Measurements from ENCODE around the gene MTUS2.

MTUS2 gene

DNA sequence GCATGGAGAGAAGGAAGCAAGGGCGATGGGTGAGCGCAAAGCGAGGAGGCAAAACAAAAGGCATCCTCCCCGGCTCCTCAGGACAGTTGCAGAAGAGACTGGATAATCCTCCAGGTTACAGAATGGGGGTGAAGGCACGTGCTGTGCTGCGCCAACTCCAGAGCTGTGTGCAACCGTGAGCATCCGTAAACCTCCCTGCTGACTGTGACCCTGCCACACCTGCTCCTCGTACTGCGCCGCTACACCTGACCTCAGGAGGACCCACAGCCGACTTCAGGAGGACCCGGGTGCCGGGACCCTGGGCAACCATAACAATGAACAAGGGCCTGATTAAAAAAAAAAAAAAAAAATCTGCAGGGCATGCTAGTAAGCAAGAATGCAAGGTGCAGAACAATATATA, 706.6 kb downstream of the MTUS2 start:
- no peak for DNase-seq (ENCODE audit: low read depth)

DNA sequence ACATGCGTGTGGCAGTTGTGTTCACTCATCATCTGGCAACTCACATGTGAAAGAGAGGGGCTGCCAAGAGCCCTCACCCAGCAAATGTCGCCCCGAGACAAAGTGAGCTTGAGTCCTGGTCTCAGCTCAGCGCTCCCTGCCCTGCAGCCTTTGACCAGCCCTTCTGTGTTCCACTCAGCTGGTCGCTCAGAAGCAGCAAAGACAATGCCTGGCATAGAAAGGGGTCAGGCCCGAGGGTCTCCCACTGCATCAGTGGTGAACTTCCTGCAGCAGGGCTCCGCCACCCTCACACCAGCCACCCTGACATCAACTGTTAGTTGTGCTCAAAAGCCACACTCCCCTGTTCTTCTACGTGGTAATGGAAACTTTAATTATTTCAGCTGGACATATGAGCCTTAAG, 707.4 kb downstream of the MTUS2 start:
- no peak for DNase-seq (ENCODE audit: low read depth)

DNA sequence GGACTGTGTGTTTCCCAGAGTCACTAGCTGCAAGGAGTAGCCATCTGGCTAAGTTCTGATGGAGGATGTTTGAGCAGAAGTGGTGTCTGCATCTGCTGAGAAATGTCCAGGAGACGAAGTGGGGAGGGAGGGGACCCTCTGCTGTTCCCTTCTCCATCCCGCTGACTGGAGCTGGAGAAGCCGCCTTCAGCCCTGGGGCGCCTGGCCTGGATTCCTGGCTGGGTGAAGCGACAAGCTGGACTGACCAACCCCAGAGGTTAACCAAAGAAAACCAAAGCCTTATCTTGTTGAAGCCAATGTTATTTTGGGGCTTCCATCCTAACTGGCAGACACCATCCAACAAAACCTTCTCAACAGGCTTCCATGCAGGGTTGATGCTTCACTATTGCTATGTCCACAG, 707.8 kb downstream of the MTUS2 start:
- DNase-seq (ENCODE audit: low read depth) = no peak

DNA sequence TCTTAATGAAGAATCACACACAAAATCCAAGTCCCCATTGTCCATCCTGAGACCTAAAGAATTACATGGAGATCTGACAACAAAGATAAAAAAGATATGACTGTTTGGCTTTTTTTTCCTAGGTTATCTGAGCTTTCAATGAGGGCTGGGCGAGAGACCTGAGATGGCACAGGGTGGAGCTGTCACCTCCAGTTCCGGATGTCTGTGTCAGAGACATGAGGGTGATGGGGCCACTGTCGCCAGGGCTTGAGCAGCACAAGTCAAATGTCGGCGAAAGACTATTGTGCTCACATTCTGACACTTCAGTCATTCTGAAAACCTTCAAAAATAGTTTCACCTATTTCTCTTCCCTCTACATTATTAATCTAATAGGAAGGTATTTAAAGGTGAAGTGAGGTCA, 709.6 kb downstream of the MTUS2 start:
- DNase-seq (ENCODE audit: low read depth) = no peak

DNA sequence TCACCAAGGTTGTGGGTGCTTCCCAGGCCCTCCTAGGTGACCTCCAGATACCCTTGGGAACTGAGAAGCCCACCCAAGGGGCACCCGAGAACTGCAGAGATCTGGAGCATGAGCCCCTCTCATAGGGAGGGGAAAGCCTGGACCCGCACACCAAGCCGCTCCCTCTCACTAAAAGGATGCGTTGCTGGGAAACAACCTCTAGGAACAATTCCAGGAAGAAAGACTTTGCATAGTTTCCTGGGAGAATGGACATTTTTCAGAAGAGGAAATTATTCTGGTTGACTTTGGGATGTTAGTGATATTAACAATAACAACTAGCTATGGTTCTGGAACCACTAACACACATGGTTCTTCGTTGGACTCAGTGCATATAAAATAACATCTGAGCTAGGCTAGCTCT, 710.8 kb downstream of the MTUS2 start:
- no peak for DNase-seq (ENCODE audit: low read depth)

DNA sequence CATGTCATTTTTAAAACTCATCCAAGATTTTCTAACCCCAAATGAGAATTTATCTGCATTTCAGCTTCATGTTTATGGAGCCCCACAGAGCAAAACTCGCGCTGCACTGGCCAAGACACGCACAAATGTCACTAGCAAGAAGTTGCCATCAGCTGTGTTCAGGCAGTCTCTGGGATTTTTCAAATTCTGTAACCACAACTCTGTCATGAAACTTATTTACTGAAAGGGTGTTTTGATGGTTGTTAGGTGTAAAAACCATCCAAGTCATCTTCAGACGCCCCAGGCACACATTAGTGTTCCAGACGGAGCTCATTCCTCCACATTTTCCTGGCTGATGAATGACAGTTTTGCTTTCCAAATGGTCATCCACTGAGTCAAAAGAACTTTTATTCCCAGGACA, 712.0 kb downstream of the MTUS2 start:
- DNase-seq (ENCODE audit: low read depth) = no peak

DNA sequence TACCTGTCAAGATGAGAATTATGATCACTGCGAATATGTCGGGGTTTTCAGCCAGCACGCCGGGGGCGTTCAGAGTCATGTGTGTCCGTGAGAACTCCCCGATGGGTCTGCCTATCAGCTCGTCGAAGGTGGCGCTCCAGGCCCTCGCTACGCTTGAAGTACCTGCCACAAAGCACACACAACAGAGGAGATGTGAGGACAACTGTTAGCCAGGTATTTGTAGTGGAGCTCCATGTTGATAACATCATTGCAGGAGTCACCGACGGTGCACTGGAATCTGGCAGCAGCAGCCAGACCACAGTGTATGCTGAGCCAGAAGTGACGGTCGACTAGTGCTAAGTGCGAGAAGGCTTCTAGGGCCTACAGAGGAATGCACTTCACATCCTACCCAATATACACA, 712.7 kb downstream of the MTUS2 start:
- no peak for DNase-seq (ENCODE audit: low read depth)

DNA sequence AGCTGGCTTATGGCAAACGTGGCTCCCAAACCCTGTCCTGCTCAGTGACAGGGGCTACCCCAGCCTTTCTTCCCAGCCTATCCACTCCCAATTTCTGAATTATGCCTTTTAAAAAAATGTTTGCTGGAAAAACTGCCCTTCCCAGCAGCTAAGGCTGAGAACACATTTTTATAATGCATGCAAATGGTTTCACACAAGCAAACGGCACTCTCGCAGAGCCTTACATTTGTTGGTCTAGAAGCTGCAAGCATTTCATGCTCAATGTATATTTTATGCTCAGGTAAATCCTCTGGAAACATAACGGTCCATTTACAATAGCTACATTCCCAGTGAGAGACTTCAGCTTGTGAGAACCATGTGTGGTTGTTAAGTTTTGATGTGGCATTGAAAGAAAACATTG, 713.9 kb downstream of the MTUS2 start:
- DNase-seq (ENCODE audit: low read depth) = no peak

DNA sequence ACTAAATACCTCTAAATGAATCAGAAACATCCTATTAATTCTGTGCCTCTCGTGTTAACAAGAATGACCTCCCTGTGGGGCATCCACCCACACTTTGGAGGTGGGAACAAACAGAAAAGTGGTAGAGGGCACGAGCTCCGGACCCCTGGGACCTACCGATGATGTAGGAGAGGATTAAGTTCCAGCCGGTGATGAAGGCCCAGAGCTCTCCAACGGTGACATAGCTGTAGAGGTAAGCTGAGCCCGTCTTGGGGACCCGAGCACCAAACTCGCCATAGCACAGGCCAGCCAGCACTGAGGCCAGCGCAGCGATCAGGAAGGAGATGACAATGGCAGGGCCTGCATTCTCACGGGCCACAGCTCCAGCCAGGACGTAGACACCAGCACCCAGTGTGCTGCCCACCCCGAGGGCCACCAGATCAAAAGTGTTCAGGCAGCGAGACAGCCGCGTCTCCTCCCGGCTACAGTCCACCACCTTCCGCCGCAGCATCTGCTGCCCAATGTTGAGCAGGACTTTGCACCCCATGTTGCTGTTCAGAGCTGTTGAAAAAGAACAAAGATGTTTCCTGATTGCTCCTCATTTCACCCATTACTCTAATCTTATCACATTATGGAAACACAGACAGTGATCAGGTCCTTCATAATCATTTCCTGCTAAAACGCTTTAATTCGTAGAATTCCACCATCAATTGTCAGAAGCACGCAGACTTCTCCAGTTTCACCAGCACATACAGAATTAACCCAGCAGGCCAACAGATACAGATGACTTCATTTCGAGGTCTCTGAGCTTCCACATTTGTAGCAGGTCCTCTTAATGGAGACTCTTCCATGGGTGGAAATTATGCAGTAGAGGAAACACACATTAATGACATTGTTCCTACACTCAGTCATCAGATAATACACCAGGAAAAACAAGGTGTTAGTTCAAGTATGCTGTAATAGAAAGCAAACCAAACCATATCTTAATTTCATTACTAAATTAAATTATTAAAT, 715.8 kb downstream of the MTUS2 start:
- no peak for DNase-seq (ENCODE audit: low read depth)

DNA sequence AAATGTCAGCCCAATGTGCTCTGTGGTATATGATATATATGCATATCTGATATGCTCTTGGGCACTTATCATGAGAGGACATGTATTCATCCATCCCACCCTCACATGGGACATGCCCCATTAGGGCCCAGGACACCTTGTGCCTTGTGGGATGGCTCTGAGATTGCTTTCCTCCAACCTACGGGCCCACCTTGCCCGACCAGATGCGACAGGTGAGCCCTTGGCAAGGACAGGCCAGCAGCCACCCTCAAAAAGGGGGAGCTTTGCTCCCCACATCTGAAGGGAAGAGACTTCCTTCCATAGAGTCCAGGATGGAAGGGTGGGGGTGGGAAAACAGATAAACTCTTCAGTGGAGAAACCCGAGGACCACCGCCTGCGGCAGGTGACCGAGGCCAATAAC, 716.7 kb downstream of the MTUS2 start:
- DNase-seq (ENCODE audit: low read depth) = no peak

DNA sequence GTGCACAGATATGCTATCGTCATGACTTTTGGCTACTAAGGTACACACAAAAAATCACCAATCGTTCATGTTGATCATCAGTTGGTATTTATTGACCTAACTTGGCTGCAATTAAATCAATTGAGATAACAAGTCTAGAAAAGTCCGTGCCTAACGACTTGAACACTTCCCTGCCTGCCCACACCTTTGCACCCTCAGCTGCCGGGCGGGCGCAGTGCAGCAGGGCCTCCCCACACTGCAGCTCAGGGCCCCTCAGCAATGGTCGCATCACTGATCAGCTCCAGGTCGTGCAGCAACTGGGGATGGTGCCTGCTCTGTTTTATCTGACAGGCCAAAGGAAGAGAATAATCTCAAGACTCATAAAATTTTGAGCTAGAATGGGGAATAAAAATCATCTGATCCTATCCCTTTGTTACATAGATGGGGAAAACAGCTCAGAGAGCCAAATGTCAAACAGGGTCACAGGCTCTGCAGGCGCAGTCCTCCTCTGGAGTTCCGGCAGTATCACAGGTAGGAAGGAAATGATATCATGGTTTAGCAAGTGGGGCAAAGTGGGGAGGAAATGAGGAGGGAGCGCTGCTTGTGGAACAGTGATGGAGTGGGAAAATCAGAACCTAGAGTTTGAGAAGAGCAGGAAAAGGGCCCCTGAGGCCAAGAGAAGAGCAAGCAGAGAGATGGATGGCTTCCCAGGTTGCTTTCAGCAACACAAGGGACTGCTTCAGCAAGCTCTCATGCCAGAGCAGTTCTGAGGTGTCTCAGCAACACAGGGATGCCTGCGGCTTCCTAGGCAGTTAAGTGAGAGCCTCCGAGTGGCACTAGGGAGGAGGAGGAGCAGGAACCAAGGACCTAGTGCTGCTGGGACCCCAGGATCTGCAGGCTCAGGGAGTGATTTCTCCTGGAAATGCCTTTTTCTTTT, 717.9 kb downstream of the MTUS2 start:
- DNase-seq (ENCODE audit: low read depth) = no peak

DNA sequence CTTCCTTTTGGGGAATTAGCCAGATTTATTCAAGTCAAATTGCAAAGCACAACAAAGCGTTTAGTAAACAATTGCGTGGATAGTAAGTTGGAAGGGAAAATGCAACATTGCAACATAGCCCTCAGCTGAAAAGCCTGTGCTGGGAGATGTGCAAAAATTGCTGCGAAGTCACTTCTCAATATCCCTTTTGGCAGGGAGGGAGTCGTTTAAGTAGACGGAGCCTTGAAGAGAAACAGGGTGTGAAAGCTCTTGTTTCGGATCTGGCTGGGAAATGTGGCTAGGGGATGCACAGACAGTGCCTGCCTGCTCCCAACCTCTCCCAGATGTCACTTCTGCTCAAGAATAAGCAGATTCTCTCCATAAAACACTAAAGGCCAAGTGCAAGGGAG, 718.5 kb downstream of the MTUS2 start:
- no peak for DNase-seq (ENCODE audit: low read depth)

DNA sequence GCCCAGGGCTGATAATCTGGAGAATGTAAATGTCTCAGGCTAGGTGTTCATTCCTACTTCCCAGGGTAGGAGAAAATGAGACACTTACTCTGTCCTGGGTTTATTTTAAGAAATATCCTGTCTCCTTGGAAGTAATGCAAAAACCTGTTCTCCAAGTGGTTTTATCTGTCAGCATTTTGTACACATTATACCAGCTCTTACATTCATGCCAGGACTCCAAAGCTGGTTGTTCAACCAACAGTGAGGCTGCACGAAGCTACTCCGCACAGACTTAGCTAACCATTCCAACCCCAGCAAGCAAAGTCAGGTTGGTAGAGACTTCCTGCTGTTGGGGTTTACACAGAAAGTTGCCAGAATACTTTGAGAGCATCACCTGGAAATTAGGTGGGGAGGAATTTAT, 719.7 kb downstream of the MTUS2 start:
- no peak for DNase-seq (ENCODE audit: low read depth)

DNA sequence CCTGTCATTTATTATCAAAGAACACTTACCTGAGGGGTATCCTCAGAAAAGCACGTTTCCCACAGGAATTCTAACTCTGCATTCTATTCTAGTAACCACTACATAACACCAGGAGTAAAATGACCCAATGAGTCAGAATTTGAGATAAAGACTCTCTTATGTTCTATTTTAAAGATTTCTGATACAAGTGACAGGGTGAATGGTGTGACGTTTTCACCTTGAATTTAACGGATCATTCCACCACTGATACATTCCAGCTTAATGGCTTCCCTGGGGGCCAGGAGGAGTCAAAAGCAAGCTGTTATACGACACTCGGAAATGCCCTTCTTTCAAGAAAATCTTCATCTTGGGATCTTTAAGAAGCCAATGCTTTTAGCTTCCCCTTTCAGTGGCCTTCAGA, 720.2 kb downstream of the MTUS2 start:
- DNase-seq (ENCODE audit: low read depth) = no peak

DNA sequence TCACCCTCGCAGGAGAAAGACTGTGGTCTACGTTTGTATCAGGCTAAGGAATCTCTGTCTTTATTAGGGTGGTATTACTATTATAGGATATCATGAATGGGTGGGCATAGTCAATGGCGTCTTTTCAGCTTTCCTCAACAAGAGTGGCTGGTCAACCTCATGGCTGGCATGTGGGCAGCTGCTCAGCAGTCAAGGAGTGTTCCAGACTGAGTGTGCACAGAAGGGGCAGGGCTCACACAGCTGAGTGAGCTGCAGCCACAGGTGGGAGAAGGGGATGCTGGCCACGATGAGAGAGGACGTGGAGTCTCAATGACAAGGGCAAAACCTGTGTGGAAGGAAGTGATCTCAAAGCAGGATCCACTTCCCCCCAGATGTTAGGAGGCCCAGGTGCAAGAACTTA, 720.7 kb downstream of the MTUS2 start:
- no peak for DNase-seq (ENCODE audit: low read depth)

DNA sequence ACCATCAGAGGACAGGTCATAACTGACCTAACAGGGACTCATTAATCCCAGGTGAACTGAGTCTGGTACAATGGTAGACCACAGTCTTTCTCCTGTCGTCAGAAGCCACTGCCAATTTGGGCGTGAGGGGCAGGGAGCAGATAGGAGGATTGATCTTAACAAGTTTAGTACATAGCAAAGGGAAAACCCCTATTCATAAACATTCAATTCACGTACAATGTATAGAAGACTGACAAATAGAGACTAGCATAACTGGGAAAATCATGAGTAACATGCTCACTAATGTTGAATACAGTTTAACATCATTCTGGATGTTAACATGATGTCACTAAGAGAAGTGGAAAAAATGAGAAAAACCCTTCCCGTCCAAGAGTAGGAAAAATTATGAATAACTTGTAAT, 721.3 kb downstream of the MTUS2 start:
- no peak for DNase-seq (ENCODE audit: low read depth)

DNA sequence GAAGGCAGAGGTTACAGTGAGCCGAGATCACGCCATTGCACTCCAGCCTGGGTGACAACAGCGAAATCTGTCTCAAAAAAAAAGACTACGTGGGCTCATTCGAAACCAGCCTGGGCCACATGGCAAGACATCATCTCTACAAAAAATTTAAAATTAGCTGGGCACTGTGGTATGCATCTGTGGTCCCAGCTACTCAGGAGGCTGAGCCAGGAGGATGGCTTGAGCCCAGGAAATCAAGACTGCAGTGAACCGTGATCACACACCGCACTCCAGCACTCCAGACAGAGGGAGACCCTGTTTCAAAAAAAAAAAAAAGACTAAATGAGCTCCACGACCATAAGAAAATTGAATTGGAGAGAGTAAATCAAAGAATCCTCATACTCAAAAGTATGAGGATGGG, 722.2 kb downstream of the MTUS2 start:
- no peak for DNase-seq (ENCODE audit: low read depth)

DNA sequence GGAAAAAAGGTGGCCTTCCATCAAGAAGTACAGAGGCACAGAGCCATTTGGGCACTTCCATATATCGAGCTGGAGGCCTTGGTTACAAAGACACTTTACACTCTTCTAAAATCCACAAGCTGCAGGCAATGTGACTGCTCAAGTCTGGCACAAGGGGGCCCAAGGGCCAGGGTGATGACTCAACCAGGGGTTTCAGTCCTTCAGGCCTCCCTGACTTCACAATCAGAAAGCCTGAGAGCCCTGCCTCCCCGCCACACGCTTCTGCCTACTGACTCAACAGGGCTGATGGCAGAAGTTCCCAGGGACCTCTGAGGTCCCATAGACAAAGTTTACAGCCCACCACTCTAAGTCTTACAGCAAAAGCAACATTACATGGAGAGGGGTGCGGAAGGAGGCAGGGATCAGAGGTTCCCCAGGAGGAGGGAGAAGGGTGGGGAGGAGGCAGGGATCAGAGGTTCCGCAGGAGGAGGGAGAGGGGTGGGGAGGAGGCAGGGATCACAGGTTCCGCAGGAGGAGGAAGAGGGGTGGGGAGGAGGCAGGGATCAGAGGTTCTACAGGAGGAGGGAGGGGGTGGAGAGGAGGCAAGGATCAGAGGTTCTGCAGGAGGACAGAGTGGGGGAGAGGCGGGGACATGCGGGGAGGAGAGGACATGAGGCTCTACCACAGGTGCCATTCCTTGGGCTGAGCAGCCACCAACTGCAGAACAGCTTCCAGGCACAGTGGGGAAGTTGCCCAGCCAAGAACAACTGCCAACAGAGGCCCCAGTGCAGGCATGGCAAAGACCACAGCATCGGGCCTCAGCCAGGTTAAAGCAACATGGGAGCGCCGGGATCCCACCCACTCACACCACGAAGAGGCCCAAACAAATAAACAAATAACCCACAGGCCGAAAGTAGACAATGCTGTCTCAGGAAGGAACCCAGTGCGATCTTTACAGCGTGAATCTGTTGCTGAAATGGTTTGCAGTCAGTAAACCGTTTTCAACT, 723.4 kb downstream of the MTUS2 start:
- peak; percentile 73 for DNase-seq (ENCODE audit: low read depth)

DNA sequence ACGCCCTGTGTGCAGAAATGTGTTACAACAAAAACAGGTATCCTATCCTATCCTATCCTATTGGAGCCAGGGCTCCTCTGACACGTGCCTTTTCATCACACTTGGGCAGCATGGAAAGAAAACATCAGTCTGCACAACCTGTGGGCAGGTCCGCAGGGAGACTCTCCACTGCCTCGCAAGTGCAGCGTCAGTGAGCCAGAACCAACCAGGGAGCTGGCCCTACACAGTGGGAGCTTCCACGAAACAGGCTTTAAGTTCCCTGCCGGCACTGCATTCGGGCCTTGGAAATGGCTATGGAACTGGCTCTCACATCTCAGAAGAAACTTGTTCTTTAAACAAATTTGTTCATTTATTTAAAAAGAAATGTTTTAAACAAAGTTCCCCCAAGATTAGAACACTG, 725.8 kb downstream of the MTUS2 start:
- DNase-seq (ENCODE audit: low read depth) = no peak

DNA sequence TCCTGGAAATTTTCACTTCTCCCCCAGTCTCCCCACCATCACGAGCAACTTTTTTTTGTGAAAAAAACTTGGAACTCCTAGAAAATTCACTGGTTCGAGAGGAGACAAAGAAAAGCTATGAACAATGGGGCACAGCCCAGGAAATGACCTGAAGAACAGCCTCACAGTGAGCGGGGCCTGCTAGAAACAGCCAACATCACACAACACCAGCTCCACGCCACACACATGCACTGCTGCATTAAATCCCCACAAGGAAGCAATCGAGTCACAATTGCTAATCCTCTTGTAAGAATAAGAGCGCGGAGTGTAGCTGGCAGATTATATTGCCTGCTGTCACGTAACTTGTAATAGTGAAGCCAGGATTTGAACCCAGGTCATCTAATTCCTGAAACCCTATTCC, 726.5 kb downstream of the MTUS2 start:
- DNase-seq (ENCODE audit: low read depth) = no peak

DNA sequence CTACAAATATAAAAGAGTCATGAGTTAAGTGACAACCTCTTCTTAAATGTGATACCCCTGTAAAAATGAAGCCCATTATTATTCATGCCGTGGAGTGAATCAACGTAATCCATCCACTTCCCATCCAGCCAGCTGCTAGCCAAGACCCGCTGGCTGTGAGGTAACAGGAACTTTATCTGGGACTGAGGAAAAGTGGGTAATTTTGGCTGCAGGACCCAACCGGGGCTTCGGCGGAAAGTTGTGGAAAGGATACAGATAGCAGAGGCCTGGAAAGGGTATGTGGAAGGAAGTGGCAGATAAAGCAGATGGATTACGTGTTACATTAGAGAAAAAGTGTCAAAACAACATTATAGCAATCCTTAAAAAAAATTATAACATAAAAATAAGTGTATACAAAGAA, 727.0 kb downstream of the MTUS2 start:
- DNase-seq (ENCODE audit: low read depth) = no peak

DNA sequence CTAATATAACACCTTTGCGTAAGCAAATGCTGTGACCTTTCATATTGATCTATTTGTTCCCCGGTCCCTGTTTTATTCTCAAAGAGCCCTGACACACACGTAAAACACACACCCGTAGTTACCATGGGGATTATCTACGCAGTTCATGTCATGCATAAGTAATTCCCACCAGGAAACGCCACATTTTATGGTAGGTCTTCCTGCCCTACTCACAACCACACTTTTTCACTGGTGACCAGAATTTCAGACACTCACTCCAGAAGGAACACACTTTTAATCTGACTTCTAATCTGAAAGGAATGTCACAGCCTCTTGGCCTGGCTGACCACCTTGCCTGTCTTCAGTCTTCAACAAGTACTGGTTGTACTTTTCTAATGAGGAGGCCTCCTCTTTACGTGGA, 728.6 kb downstream of the MTUS2 start:
- DNase-seq (ENCODE audit: low read depth) = peak; percentile 36

All from ELR (cell line).